AG04449 (cell line): ENCODE data around the gene ENKUR.

Source experiments
- CTCF ChIA-PET: fragments of 350-600 bp; formaldehyde crosslinking; extraction: SDS; loops from one replicate; lab custom pipeline; 2021; ENCODE audit warnings: antibody characterized with exemption; lab: Yijun Ruan, JAX
- POLR2A ChIA-PET: fragments of 400-600, 350-600 bp; formaldehyde crosslinking; extraction: SDS; loops from one replicate; lab custom pipeline; 2020; ENCODE audit warnings: antibody characterized with exemption, inconsistent platforms; lab: Yijun Ruan, JAX
- DNase-seq: peaks from one replicate; pipeline ENCODE4 v3.0.0-alpha.2; 2010; ENCODE audit warnings: low read depth, low spot score
- H3K4me3 ChIP-seq: 2 replicates; pipeline ENCODE4 v1.5.1; 2011; ENCODE audit warnings: low read depth, mild to moderate bottlenecking, control low read depth, low read length
- CTCF ChIP-seq: IDR thresholded peaks from one replicate; pipeline ENCODE4 v1.5.1; 2011; ENCODE audit warnings: mild to moderate bottlenecking, moderate library complexity, low read length, control low read depth, inconsistent platforms; ENCODE audit not compliant: insufficient read depth; ENCODE audit errors: missing control alignments

Gene ENKUR

DNA sequence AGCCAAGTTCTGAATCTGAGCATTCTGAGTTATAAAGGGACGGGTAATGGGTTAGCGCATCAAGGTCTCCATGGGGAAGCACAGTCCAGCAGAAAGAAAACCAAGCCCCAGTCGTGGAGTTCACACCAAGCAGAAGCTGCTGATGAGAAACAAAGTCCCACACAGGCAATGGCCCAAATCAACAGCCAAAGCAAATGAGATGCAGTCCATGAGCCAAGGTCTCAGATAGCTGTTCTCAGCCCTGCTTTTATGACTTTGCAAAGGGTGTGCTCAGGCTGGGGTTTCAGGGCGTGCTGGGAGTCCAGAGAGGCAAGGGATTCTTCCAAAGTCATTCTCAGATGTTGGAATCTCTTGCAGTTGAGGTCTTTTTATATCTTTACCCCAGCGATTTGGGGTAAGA, 32.5 kb upstream of the ENKUR start:
- ChIA-PET CTCF (no interaction called here), POLR2A (no interaction called here)
- H3K4me3 ChIP-seq: no peak overlapping the region
- DNase-seq: no peak
- no peak for TF ChIP-seq CTCF

GRCh38 chr10:25047591-25048301, 31.8 kb upstream of the ENKUR start:
- CTCF ChIA-PET: no interaction called here
- no peak for DNase-seq
- POLR2A ChIA-PET: no interaction called here
- no peak for TF ChIP-seq CTCF
- no peak overlapping the region for H3K4me3 ChIP-seq

DNA sequence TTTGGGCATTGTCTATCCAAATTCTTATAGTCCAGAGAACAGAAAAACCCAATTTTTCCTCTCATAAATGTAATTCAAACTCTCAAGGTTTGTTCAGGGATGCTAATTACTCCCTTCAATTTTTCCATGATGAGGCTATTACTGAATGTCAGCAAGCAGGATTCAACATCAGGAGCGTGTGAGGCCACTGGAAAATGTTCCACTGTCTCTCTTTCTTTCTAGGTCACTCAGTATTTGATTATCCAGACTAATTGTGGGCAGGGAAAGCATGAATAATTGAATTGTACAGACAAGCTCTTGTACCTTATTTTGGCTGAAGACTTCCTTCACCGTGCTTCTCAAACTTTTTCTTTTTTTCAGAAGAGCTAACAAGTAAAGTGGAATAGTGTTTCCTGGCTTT, 31.1 kb upstream of the ENKUR start:
- H3K4me3 ChIP-seq: no peak overlapping the region
- DNase-seq: no peak
- TF ChIP-seq CTCF: no peak
- POLR2A ChIA-PET: no interaction called here
- CTCF ChIA-PET: no interaction called here

DNA sequence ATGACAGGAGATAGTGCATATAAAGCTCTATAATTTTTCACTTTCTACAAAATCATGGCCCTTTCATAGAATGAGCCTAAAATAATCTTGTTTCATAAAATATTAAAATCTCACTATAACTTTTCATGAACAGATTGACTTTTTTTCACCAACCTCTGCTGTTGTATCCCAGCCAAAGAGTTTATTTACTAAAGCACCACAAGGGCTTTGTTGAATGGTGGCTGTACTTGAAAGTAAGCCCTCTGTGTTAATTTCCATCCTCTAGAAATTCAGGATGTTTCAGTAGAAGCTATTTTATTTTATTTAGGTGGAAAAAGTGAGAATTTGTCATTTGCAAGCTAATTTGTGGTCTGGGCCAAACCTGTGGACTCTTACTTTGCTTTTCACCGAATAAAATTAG, 30.7 kb upstream of the ENKUR start:
- ChIA-PET CTCF (interaction anchor here (2.0 kb wide), 1 partner anchor 35 kb away, joined by 5 read pairs; no protein-coding TSS in a partner anchor), POLR2A (no interaction called here)
- TF ChIP-seq CTCF: no peak
- DNase-seq: no peak
- no peak overlapping the region for H3K4me3 ChIP-seq

GRCh38 chr10:25039531-25039930, 23.6 kb upstream of the ENKUR start:
- CTCF ChIA-PET: no interaction called here

GRCh38 chr10:25038325-25038724, 22.4 kb upstream of the ENKUR start:
- H3K4me3 ChIP-seq: no peak overlapping the region
- no peak for DNase-seq
- TF ChIP-seq CTCF: no peak
- CTCF ChIA-PET: interaction anchor here (1.2 kb wide), 1 partner anchor 43 kb away, joined by 4 read pairs; no protein-coding TSS in a partner anchor
- POLR2A ChIA-PET: no interaction called here

More at GRCh38 chr10:25039531-25039930, 23.6 kb upstream of the ENKUR start:
- POLR2A ChIA-PET: no interaction called here
- TF ChIP-seq CTCF: no peak
- no peak for DNase-seq
- no peak overlapping the region for H3K4me3 ChIP-seq
